ENCODE results near the gene PCTP. TPM values are rescaled to one million over a fixed set of nuclear protein-coding genes. Genes with fewer than 3 reads are reported as not detected.
A peak's percentile ranks its signal among the peaks of the same experiment; 100 is the strongest.

The PCTP gene
- total RNA-seq, 4 donors from 2014 or later: 30.8 to 62.1 (median 39.7) TPM

DNA sequence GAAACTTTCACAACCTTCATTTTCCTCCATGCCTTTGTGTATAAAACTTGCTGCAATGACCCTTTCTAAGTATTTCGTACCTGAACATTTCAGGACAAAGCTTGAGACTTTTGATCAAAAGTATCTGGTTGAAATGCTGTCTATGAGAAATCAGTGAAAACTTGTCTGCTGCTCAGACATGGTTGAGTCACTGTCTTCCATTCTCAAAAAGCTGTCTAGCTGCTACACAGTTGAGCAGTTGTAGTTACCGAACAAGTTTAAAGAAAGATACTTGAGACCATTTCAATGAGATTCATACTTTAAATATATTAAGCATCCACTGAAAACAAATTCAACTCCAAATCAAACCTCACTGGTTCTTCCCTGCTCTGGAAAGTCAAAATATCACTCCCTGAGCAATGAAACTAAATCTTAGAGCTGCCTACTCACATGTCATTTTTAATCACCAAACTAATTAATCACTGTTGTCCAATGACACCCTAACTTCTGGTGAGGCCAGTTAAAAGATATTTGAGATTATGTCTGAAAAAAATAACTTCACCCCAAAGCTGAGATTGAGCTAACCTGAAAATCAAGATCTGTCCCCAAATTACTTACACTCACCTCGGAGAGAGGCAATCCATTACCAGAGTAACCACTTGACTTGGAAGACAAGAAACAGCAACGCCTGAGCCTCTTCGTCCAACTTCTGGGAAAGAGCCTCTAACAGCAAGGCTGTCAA, 28.7 kb upstream of the PCTP start:
- Histone ChIP-seq H3K27ac (peak overlapping the region; percentile 68 to 93 (median 79)), H3K36me3 (peaks cover 0 to 6% (median 0%) of the 10 kb centered on the region in 3 donors), H3K4me1 (peaks cover 0 to 68% (median 15%) of the 10 kb centered on the region in 4 donors), H3K27me3 (no peaks in the 10 kb centered on the region), H3K9me3 (no peaks in the 10 kb centered on the region), H3K4me3 (peak overlapping the region; percentile 22 to 52 (median 31))
- DNase-seq (ENCODE audit: low spot score in 2 of 2): no peak
- WGBS, 2 donors: 49 to 51% methylated on average over 5 of the region's 5 CpGs
- TF ChIP-seq EP300 (IDR thresholded peaks at IDR 0.05): no peak
- TF ChIP-seq POLR2A (IDR thresholded peaks at IDR 0.05): no peak
- TF ChIP-seq, protein P1, sequence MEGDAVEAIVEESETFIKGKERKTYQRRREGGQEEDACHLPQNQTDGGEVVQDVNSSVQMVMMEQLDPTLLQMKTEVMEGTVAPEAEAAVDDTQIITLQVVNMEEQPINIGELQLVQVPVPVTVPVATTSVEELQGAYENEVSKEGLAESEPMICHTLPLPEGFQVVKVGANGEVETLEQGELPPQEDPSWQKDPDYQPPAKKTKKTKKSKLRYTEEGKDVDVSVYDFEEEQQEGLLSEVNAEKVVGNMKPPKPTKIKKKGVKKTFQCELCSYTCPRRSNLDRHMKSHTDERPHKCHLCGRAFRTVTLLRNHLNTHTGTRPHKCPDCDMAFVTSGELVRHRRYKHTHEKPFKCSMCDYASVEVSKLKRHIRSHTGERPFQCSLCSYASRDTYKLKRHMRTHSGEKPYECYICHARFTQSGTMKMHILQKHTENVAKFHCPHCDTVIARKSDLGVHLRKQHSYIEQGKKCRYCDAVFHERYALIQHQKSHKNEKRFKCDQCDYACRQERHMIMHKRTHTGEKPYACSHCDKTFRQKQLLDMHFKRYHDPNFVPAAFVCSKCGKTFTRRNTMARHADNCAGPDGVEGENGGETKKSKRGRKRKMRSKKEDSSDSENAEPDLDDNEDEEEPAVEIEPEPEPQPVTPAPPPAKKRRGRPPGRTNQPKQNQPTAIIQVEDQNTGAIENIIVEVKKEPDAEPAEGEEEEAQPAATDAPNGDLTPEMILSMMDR (IDR thresholded peaks at IDR 0.05): no peak

DNA sequence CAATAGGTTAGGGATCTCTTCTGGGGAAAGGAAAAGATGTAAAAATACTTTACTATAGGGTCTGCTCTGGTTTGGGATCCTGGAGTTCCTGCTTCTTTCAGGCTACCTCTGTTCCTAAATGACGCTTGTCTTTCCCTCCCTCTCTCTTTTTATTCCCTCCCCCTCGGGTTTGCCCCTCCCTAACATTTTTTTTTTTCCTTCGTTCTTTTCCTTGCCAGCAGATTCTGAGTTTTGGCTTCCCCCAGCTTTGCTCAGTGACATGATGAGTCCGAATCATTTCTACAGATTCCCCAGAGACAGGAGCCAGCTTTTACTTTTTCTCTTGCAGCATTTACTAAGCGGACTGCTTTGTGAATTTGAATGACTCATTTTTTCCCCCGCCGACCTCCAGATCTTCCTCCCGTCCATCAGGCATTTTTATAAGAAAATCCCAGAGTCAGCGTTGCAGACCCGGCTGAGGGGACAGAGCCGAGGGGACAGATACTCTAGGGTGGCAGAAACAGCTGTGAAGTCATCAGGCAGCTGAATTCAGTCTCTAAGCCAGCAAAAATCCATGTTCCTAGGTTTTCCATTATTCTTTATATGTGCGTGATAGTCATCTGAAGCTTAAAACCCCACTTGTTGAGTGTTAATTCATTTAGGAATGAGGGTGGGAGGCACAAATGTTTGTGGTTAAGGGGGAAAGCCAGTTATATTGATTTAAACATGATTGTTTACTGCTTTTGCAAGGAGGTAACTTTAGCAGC, 27.9 kb upstream of the PCTP start, which contains the start of gene TMEM100:
Gene TMEM100, minus strand, starts transcription at position 123 of the 746 bp plus-strand sequence. CDS start 1,794 bp downstream, outside the sequence.
- Histone ChIP-seq H3K27me3 (no peaks in the 10 kb centered on the region), H3K27ac (peak within 1 kb of the TSS; percentile 68 to 93 (median 79)), H3K4me1 (peaks cover 0 to 74% (median 18%) of the 10 kb centered on the region in 4 donors), H3K36me3 (peaks cover 0 to 6% (median 0%) of the 10 kb centered on the region in 3 donors), H3K4me3 (peak within 1 kb of the TSS; percentile 22 to 52 (median 31)), H3K9me3 (no peaks in the 10 kb centered on the region)
- TF ChIP-seq POLR2A (IDR thresholded peaks at IDR 0.05) (peak in 1 of 2 donors; percentile 55), EP300 (IDR thresholded peaks at IDR 0.05) (peak in 1 of 2 donors; percentile 83)
- TF ChIP-seq, protein P1 (IDR thresholded peaks at IDR 0.05): no peak
- WGBS, 2 donors: 4 to 7% methylated on average over 12 of the region's 12 CpGs
- DNase-seq (ENCODE audit: low spot score in 2 of 2): peak in 1 of 2 donors; percentile 57

DNA sequence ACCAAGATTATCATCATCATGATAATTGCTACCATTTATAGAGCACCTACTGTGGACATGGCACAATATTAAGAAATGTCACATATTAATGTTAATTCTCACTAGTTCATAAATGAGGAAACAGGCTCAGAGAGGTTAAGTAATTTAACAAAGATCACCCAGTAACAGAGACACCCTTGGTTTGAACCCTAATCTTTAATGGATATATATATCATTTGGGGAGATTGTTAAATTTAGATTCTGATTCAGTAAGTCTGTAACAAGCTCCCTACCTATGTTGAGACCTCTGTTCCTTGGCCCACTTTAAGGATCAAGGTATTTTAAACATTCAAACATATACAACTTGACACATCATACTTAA, 27.4 kb upstream of the PCTP start:
- Histone ChIP-seq H3K36me3 (peaks cover 0 to 6% (median 0%) of the 10 kb centered on the region in 3 donors), H3K4me1 (peaks cover 0 to 78% (median 21%) of the 10 kb centered on the region in 4 donors), H3K27me3 (no peaks in the 10 kb centered on the region), H3K27ac (peak overlapping the region in 3 of 4 donors; percentile 68 to 93 (median 86)), H3K4me3 (peak overlapping the region in 3 of 4 donors; percentile 22 to 52 (median 35)), H3K9me3 (no peaks in the 10 kb centered on the region)
- TF ChIP-seq EP300 (IDR thresholded peaks at IDR 0.05) (no peak), POLR2A (IDR thresholded peaks at IDR 0.05) (no peak)
- TF ChIP-seq, protein P1 (IDR thresholded peaks at IDR 0.05): no peak
- DNase-seq (ENCODE audit: low spot score in 2 of 2): no peak

DNA sequence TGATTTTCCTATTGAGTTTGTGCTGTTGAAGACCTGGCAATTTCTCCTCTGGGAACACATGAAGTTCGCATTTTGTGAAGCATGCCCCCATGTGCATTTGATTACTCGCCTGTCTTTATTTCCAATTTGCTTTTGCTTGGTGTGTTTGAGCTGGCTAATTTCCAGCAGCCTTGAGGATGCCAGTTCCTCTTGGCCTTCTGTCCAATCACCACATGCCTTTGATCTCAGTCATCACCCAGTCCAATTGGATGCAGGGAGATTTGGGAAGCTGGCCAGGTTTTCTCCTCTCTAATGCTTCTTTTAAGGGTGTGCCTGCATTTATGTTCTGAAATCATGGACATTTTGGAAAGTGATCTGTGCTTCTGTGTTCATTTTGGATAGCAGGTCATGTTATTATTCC, 24.4 kb upstream of the PCTP start:
- DNase-seq (ENCODE audit: low spot score in 2 of 2): peak; percentile 71 to 79
- no peaks in the 10 kb centered on the region for H3K9me3 ChIP-seq
- peaks cover 0 to 96% (median 37%) of the 10 kb centered on the region in 4 donors for H3K4me1 ChIP-seq
- no peaks in the 10 kb centered on the region for H3K27me3 ChIP-seq
- TF ChIP-seq EP300 (IDR thresholded peaks at IDR 0.05) (peak in 1 of 2 donors; percentile 67), POLR2A (IDR thresholded peaks at IDR 0.05) (no peak)
- WGBS, 2 donors: 21 to 23% methylated on average over 2 of the region's 2 CpGs
- H3K27ac ChIP-seq: peak overlapping the region in 2 of 4 donors; percentile 78 to 93
- no peaks in the 10 kb centered on the region for H3K36me3 ChIP-seq
- H3K4me3 ChIP-seq: no peak overlapping the region

DNA sequence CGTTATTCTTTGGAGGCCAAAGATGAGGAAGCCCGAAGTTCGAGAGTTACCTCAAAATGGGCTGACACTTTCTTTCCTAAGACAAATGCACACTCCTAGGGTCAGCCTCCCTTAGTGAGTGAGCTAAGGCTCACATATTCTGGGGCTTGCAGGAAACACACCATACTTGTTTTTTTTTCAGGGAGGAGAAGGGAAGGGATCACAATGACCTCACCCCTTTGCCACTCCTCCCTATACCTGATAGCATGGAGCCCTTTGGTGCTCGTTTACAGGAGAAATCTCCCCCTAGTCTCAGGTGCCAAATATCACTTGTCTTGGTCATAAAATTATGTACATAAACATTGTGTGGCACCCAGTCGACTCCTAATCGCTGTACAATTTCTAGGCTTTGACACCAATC, 23.6 kb upstream of the PCTP start:
- H3K4me3 ChIP-seq: no peak overlapping the region
- no peak for TF ChIP-seq POLR2A (IDR thresholded peaks at IDR 0.05)
- TF ChIP-seq EP300 (IDR thresholded peaks at IDR 0.05): no peak
- TF ChIP-seq, protein P1 (IDR thresholded peaks at IDR 0.05): no peak
- H3K27ac ChIP-seq: peak overlapping the region; percentile 6 to 93 (median 62)
- DNase-seq (ENCODE audit: low spot score in 2 of 2): no peak
- peaks cover 0 to 99% (median 38%) of the 10 kb centered on the region in 4 donors for H3K4me1 ChIP-seq
- whole genome bisulfite sequencing, 2 donors: 85 to 89% methylated on average over 6 of the region's 6 CpGs
- H3K9me3 ChIP-seq: no peaks in the 10 kb centered on the region
- no peaks in the 10 kb centered on the region for H3K36me3 ChIP-seq
- no peaks in the 10 kb centered on the region for H3K27me3 ChIP-seq
